GM10266 (cell line): ENCODE measurements around the gene SHC1.

Experiments
- DNase-seq: peaks from one replicate; pipeline ENCODE4 v3.0.0; 2012; ENCODE audit errors: extremely low spot score
- TF ChIP-seq, protein P1 (sequence below): IDR thresholded peaks from 2 replicates; pipeline ENCODE4 v1.5.1; 2012; ENCODE audit warnings: mild to moderate bottlenecking, low read depth; ENCODE audit not compliant: control insufficient read depth, insufficient read depth; ENCODE audit errors: missing control alignments

SHC1 gene

DNA sequence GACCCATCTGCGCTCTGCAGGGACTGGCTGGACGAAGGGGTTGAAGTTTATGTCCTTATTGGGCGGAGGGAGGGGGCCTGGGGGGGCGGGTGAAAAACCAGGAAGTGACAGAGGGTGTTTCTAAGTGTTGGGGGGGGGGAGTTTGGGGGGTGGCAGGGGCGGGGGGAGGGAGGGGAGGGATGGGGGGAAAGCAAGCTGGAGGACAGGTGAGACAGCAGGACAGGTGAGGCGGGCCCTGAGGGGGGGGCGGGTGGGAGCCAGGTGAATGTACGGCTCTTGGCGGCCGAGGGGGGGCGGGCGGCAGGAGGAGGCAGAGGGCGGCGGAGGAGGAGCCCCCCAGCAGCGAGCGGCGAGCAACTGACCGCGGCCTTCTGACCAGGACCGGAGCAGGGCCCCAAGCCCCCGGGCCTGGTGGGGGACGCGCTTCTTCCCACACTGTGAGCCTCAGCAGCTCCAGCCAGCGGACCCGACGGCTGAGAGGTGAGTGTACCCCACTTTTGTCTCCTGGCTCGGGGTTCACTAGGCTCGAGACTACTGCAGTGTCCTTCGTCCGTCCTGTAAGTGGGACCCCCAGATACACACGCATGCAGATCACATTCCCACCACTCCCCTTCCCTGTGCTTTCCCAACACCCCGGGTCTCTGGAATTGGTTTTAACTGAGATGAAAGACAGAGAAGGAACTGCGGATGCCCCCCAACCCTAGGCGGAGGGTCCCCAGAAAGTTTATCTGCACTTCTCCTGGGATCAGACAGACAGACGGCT lies 32.1 kb upstream of the SHC1 start, which contains the start of gene ZBTB7B:
TSS of gene ZBTB7B (plus strand) at position 339 of the 763 bp plus-strand sequence. CDS start 11,859 bp downstream, outside the sequence.
- TF ChIP-seq, protein P1, sequence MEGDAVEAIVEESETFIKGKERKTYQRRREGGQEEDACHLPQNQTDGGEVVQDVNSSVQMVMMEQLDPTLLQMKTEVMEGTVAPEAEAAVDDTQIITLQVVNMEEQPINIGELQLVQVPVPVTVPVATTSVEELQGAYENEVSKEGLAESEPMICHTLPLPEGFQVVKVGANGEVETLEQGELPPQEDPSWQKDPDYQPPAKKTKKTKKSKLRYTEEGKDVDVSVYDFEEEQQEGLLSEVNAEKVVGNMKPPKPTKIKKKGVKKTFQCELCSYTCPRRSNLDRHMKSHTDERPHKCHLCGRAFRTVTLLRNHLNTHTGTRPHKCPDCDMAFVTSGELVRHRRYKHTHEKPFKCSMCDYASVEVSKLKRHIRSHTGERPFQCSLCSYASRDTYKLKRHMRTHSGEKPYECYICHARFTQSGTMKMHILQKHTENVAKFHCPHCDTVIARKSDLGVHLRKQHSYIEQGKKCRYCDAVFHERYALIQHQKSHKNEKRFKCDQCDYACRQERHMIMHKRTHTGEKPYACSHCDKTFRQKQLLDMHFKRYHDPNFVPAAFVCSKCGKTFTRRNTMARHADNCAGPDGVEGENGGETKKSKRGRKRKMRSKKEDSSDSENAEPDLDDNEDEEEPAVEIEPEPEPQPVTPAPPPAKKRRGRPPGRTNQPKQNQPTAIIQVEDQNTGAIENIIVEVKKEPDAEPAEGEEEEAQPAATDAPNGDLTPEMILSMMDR = no peak
- peak; percentile 79 for DNase-seq

DNA sequence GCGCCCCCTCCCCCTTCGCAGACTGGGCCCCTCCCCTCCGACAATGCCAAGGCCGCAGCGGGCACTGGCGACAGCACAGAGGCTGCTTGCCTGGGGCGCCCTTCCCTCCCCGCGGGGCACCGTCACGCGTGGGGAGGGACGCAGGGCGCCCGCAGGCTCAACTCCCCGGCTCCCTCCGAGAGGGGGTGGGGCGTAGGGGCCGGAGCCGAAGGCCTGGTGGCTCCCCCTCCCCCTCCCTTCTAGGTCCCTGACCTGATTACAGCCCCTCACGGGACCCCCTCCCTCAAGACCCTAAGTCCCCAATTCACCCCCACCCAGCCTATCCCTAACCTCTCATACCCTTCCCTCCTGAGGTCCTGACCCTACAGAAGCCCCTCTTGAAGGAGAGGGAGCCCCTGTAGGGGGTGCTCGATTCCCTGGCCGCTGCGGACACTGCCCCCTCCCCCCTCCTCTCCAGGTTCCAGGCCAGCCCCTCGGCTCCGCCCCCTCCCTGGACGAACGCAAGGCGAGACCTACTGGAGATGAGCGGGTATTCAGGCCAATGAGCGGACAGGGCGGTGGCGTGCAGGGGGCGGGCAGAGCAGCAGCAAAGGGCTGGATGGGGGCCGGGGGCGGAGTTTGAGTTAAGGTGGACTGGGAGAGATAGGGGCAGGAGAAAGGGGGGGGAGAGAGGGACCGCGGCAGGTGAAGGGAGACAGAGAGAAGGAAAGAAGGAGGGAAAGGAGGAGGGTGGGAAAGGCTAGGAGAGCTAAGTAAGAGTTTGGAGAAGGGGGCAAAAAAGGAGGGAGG lies 31.3 kb upstream of the SHC1 start:
- TF ChIP-seq, protein P1 = peak; percentile 57

DNA sequence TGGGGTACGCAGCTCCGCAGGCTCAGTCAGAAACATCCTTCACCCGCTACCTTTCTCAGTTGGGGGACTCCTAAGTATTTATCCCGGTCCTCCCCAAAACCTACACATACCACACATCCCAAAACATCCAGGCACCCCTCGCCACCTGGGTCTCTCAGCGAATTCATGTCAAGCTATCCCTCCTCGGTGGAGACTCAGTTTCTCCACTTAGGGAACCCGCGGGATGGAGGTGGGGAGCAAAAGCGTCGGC lies 30.8 kb upstream of the SHC1 start:
- TF ChIP-seq, protein P1 = no peak
- no peak for DNase-seq

More for the DNA sequence above, 31.3 kb upstream of the SHC1 start:
- DNase-seq = peak; percentile 99

DNA sequence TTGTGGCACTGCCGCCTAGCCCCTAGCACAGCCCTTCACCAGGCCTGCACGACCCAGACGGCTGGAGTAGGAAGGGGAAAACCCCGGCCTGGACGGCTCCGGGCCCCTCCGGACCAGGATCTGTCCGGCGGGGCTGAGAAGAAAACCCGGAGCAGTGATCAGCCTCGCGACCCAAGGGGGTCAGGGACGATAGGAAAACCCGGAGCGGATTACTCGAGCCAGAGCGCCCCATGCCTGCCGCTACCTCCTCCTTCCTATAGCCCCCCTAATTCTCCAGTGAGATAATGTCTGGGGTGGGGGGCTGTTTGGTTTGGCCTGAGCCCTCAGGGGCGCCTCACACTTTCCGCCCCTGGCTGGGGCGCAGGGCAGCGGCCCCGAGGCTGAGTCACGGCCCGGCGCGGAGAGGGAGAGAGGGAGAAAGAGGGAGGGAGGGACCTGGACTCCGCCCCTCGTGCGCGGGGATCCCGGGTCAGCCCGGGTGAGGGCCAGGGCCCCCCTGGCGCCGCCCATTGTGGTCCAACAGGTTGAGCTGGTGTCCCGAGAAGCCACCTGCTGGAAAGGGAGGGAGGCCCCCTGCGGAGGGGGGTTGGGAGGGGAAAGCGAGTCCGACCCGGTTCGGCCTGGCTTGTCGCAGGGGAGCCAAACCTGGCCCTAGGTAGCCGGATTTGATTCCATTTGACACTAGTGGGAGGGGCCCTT lies 30.3 kb upstream of the SHC1 start:
- TF ChIP-seq, protein P1 = no peak
- peak; percentile 87 for DNase-seq

DNA sequence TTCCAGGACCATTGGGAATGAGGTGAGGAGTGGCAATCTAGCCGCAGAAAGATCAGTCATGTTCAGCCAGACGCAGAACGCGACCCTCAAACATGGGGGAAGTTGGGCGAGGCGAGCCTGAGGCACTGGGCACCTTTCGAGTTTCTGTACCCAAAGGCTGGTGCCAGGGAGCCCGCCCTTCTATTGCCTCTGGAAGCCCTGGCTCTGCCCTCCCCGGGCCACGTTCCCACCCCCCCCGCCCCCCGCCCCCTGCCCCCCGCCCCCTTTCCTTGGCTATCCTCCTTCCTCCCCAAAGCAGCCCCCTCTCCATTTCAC lies 29.8 kb upstream of the SHC1 start:
- no peak for DNase-seq
- TF ChIP-seq, protein P1 = no peak

DNA sequence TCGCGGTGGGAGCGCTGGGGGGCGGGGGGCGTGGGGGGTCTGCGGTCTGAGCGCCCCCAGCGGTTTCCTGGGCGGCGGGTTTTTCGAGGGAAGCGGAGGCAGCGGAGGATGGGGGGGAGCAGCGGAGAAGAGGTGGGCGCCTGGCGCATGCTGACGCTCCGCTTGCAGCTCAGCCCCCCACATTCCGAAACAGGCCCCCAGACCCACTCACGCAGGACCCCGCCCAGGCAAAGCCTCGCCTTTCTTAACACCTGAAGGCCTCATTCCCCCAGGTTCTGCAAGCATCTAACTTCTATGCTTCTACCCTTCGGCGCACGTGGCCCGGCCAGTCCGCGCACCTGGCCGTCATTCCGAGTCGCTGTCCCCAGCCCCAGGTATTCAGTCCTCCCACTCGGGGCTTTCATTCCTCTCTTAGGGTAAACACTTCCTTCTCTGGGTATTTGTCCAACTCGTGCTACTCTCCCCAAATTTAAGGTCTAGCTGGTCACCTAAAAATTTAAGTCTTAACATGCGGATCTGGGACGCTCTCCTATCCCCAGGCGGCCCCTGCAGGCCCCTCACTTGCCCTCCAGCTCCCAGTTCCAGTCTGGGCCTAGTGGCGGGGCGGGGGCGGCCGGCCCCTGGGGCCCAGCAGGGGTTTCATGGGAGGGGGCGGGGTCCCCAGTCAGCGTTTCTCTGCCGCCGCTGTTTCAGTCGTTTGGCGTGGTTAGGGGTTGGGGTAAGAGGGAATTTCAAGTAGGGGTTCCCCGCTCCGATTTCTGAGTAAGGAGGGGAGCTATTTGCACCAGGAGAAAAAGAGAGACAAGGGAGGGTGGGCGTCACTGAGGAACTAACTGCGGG lies 29.2 kb upstream of the SHC1 start:
- TF ChIP-seq, protein P1 = no peak
- DNase-seq = peak; percentile 83
